Measurements from ENCODE around the gene LPGAT1. TPM values are rescaled to one million over a fixed set of nuclear protein-coding genes. Genes with fewer than 3 reads are reported as not detected.
"Not testable (repeated sequence)": the region's sequence is repeated elsewhere in the genome, so short reads cannot be mapped to it uniquely, and the experiment has no call there.

The LPGAT1 gene
- polyA plus RNA-seq, 1 experiment, result 16.5 TPM

DNA sequence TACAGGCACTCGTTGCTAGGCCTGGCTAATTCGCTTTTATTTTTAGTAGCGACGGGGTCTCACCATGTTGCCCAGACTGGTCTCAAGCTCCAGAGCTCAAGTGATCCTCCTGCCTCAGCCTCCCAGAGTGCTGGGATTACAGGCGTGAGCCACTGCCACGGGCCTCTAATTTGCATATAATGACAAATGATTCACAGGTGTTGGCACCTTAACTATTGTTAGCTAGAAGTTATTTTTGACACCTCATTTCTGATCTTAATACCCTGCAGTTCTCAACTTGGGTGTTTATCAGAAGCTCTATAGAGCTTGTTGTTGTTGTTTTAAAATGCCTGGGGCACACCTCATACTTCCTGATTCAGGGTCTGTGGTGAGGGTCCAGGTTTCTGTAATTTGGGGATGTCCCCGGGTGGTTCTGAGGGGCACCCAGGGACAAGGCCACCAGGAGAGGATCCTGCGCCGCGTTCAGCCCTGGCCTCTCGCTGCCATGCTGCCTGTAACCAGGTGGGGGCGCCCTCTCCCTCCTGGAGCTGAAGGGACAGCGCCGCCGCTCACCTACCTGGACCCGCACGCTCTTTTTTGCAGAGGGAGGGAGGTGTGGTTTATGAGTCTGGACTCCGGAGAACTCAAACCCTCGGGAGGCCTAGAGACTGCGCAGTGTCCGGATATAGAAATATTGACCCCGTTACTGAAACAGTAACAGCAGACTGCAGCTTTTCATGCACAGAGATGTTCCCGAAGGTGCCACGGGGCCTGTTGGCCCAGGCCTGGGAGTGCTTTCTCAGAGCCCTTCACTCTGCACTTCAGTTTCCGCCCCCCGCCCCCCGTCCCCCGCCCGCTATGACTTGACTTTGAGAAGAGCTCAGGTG, 132.2 kb downstream of the LPGAT1 start:
- POLR2A ChIA-PET, result interaction anchor here (0.6 to 0.9 kb wide), 2 partner anchors 12 to 43 kb away, joined by 3 to 4 read pairs; no protein-coding TSS in a partner anchor
- peak; percentile 95 for TF ChIP-seq CTCF (IDR thresholded peaks at IDR 0.05; ENCODE audit: low read depth, low read length)
- Histone ChIP-seq H3K4me3 (ENCODE audit: low read depth, low read length) (peak overlapping the region; percentile 29; the same call in 1 of the 2 replicates), H3K27me3 (ENCODE audit: control insufficient read depth, insufficient read depth, low read length) (peaks cover 27% of the 10 kb centered on the region), H3K9me3 (ENCODE audit: control insufficient read depth, insufficient read depth, low read length) (no peaks in the 10 kb centered on the region; the same call in 1 of the 2 replicates), H3K27ac (ENCODE audit: low read depth, low read length) (no peak overlapping the region)
- CTCF ChIA-PET, result interaction anchor here (0.5 to 6.2 kb wide), 83 partner anchors 8 to 757 kb away, joined by 3 to 98 read pairs (median 4); partner anchors contain the start of genes DTL and INTS7
- peak; percentile 7 for DNase-seq (ENCODE audit: low read depth, low spot score)

GRCh38 chr1:211697356-211697755, 133.2 kb downstream of the LPGAT1 start:
- no peaks in the 10 kb centered on the region; the same call in 1 of the 2 replicates for H3K9me3 ChIP-seq (ENCODE audit: control insufficient read depth, insufficient read depth, low read length)
- ChIA-PET POLR2A (no interaction called here), CTCF (interaction anchor here (0.9 to 6.2 kb wide), 12 partner anchors 12 to 758 kb away, joined by 3 to 98 read pairs (median 18); partner anchors contain the start of genes DTL and INTS7)
- no peak for DNase-seq (ENCODE audit: low read depth, low spot score)
- no peak for TF ChIP-seq CTCF (IDR thresholded peaks at IDR 0.05; ENCODE audit: low read depth, low read length)
- H3K4me3 ChIP-seq (ENCODE audit: low read depth, low read length), result no peak overlapping the region
- peaks cover 21% of the 10 kb centered on the region for H3K27me3 ChIP-seq (ENCODE audit: control insufficient read depth, insufficient read depth, low read length)
- H3K27ac ChIP-seq (ENCODE audit: low read depth, low read length), result no peak overlapping the region

GRCh38 chr1:211695135-211695816, 135.3 kb downstream of the LPGAT1 start:
- no peak for TF ChIP-seq CTCF (IDR thresholded peaks at IDR 0.05; ENCODE audit: low read depth, low read length)
- no peaks in the 10 kb centered on the region; the same call in 1 of the 2 replicates for H3K9me3 ChIP-seq (ENCODE audit: control insufficient read depth, insufficient read depth, low read length)
- ChIA-PET POLR2A (no interaction called here), CTCF (interaction anchor here (1.7 to 6.2 kb wide), 2 partner anchors 14 to 340 kb away, joined by 7 to 98 read pairs; partner anchors contain the start of genes DTL and INTS7)
- H3K27ac ChIP-seq (ENCODE audit: low read depth, low read length), result no peak overlapping the region
- no peak for DNase-seq (ENCODE audit: low read depth, low spot score)
- H3K27me3 ChIP-seq (ENCODE audit: control insufficient read depth, insufficient read depth, low read length), result peaks cover 14% of the 10 kb centered on the region
- no peak overlapping the region for H3K4me3 ChIP-seq (ENCODE audit: low read depth, low read length)

GRCh38 chr1:211693911-211694310, 136.7 kb downstream of the LPGAT1 start:
- CTCF ChIA-PET, result interaction anchor here (1.6 kb wide), 1 partner anchor 341 kb away, joined by 5 read pairs; the partner anchor contains the start of genes DTL and INTS7
- POLR2A ChIA-PET; DNase-seq (ENCODE audit: low read depth, low spot score); H3K9me3 ChIP-seq (ENCODE audit: control insufficient read depth, insufficient read depth, low read length); H3K27ac ChIP-seq (ENCODE audit: low read depth, low read length); H3K27me3 ChIP-seq (ENCODE audit: control insufficient read depth, insufficient read depth, low read length); H3K4me3 ChIP-seq (ENCODE audit: low read depth, low read length): not testable (repeated sequence)

Small RNA genes lying within 50 kb of the gene (small RNA-seq; reads per million reads assigned to genes)
- gene RF00019 (ENCODE audit: insufficient read length, low read depth), result not detected
- gene RN7SL344P (ENCODE audit: insufficient read length, low read depth), result not detected

Other genes with a start within 250 kb of the LPGAT1 start
- gene NEK2, start 155.1 kb downstream of the LPGAT1 start, polyA plus RNA-seq (2011; rRNA removed), result 5.4 and 8.8 TPM in 2 replicates
- 17.9 and 20.1 TPM in 2 replicates for gene INTS7, start 204.8 kb upstream of the LPGAT1 start, polyA plus RNA-seq (2011; rRNA removed)
- 4.0 and 6.0 TPM in 2 replicates for gene DTL, start 205.0 kb upstream of the LPGAT1 start, polyA plus RNA-seq (2011; rRNA removed)